Transverse colon (tissue), 4 donors: Measurements from ENCODE around the gene MYO9A. TPM values are rescaled to one million over a fixed set of nuclear protein-coding genes. Genes with fewer than 3 reads are reported as not detected.
"Not testable (repeated sequence)": the region's sequence is repeated elsewhere in the genome, so short reads cannot be mapped to it uniquely, and the experiment has no call there.

Experiments used
- DNase-seq: peaks from one replicate; pipeline ENCODE4 v3.0.0-alpha.2; 2019
- H3K27ac ChIP-seq, 4 donors: fragments of 200-600 bp; sonication (generic); 2 replicates each; pipeline ENCODE4 v1.5.1; 2016 to 2018; ENCODE audit warnings: inconsistent platforms in 4 of 4
- H3K27me3 ChIP-seq: fragments of 200-600 bp; sonication (generic); 2 replicates; pipeline ENCODE4 v1.5.1; 2017; ENCODE audit warnings: inconsistent platforms
- H3K36me3 ChIP-seq, 4 donors: fragments of 200-600 bp; sonication (generic); 2 replicates each; pipeline ENCODE4 v1.5.1; 2017 to 2019; ENCODE audit warnings: inconsistent platforms in 4 of 4
- H3K4me1 ChIP-seq, 4 donors: fragments of 200-600 bp; sonication (generic); 2 replicates each; pipeline ENCODE4 v1.5.1; 2017 to 2020; ENCODE audit warnings: inconsistent platforms in 4 of 4
- H3K4me3 ChIP-seq, 4 donors: fragments of 200-600 bp; sonication (generic); 1 replicate in 1 of 4; 2 replicates in 3 of 4; pipeline versions ENCODE4 v1.5.1 to v1.6.1; 2017 to 2019; ENCODE audit warnings: inconsistent platforms in 4 of 4
- H3K9me3 ChIP-seq, 2 donors: fragments of 200-600 bp; sonication (generic); 2 replicates each; pipeline ENCODE4 v1.5.1; 2017 to 2019; ENCODE audit warnings: inconsistent platforms in 2 of 2
- CTCF ChIP-seq, 5 experiments: fragments of 200-600 bp in 3 of 5; fragments of 450-650 bp in 2 of 5; sonication (generic) in 3 of 5; IDR thresholded peaks; 1 replicate in 2 of 5; 2 replicates in 3 of 5; pipeline ENCODE4 v1.5.1; 2016 to 2017; ENCODE audit warnings: antibody characterized with exemption in 5 of 5, inconsistent platforms in 3 of 5, mild to moderate bottlenecking in 2 of 5, moderate library complexity in 1 of 5
- EP300 ChIP-seq: sonication (generic); formaldehyde crosslinking; IDR thresholded peaks from one replicate; pipeline ENCODE4 v1.6.1; 2017; ENCODE audit warnings: antibody characterized with exemption, low read depth
- POLR2A ChIP-seq: fragments of 450-650 bp; IDR thresholded peaks from one replicate; pipeline ENCODE4 v1.6.1; 2016; ENCODE audit warnings: antibody characterized with exemption, mild to moderate bottlenecking, moderate library complexity
- POLR2AphosphoS5 ChIP-seq, 3 donors: sonication (generic); formaldehyde crosslinking; IDR thresholded peaks; one replicate each; pipeline ENCODE4 v1.6.1; 2016; ENCODE audit warnings: antibody characterized with exemption in 3 of 3
- WGBS, 2 donors: methylation state at CpG; one replicate each; pipeline ENCODE4 v1.1.5; 2018; ENCODE audit warnings: low coverage in 1 of 2; 5-methylcytosine and 5-hydroxymethylcytosine counted together
- in situ Hi-C, 4 donors: fragments of 200-750 bp; cut with MboI; loops; one replicate each; pipeline versions ENCODE4 v1.15.0 to v1.15.1; 2017; ENCODE audit warnings: low sequenced_read_pairs in 3 of 4, low pct_ligation_motif_present in 1 of 4, low pct_unique_long_range_greater_than_20kb in 1 of 4
- intact Hi-C: fragments of 100-400 bp; cut with DNase I; formaldehyde crosslinking; loops from one replicate; pipeline ENCODE4 v1.15.1; 2023; ENCODE audit warnings: low total_unique reads
- total RNA-seq, 4 donors: library from RNA; depleted of rRNA; stranded (reverse); fragments of >200 nt; gene quantifications; one replicate each; pipeline ENCODE4 v1.1.0, GENCODE V29; 2016

MYO9A gene
- total RNA-seq, 4 donors from 2014 or later = 52.4 to 103 (median 74.2) TPM

GRCh38 chr15:71999807-72000206 is 118.1 kb downstream of the MYO9A start:
- WGBS, 2 donors = 60 to 85% methylated on average over 1 of the region's 1 CpG

GRCh38 chr15:71998717-71999116 is 119.2 kb downstream of the MYO9A start:
- H3K36me3 ChIP-seq, H3K4me1 ChIP-seq, H3K27ac ChIP-seq, H3K4me3 ChIP-seq, in situ Hi-C loops, DNase-seq, intact Hi-C loops, H3K27me3 ChIP-seq, H3K9me3 ChIP-seq: not testable (repeated sequence)
- WGBS, 2 donors = 99 to 100% methylated on average over 4 to 5 of the region's 6 CpGs

More at GRCh38 chr15:71999807-72000206, 118.1 kb downstream of the MYO9A start:
- in situ Hi-C loops (no loop called here), intact Hi-C loops (no loop called here)
- Histone ChIP-seq H3K36me3 (peaks cover 0 to 8% (median 4%) of the 10 kb centered on the region in 4 donors), H3K27ac (no peak overlapping the region), H3K9me3 (no peaks in the 10 kb centered on the region), H3K27me3 (no peaks in the 10 kb centered on the region), H3K4me1 (no peaks in the 10 kb centered on the region), H3K4me3 (no peak overlapping the region)
- DNase-seq = no peak
- TF ChIP-seq POLR2A (no peak), EP300 (no peak), CTCF (IDR thresholded peaks at IDR 0.05) (no peak)

- no peak overlapping the region for H3K27ac ChIP-seq
- in situ Hi-C loops = no loop called here
- intact Hi-C loops = no loop called here
- TF ChIP-seq EP300 (no peak), POLR2A (no peak), CTCF (IDR thresholded peaks at IDR 0.05) (no peak), POLR2AphosphoS5 (IDR thresholded peaks at IDR 0.05) (no peak)
- H3K27me3 ChIP-seq = no peaks in the 10 kb centered on the region
- WGBS, 2 donors = 82 to 83% methylated on average over 4 of the region's 4 CpGs
- H3K4me1 ChIP-seq = no peaks in the 10 kb centered on the region
- no peak for DNase-seq
- no peaks in the 10 kb centered on the region for H3K9me3 ChIP-seq
- no peak overlapping the region for H3K4me3 ChIP-seq
- H3K36me3 ChIP-seq = peaks cover 0 to 14% (median 4%) of the 10 kb centered on the region in 4 donors
Measured at GRCh38 chr15:71997691-71998090, 120.3 kb downstream of the MYO9A start.

GRCh38 chr15:71975816-71976150 is 142.2 kb downstream of the MYO9A start:
- H3K4me1 ChIP-seq = no peaks in the 10 kb centered on the region
- H3K27me3 ChIP-seq = no peaks in the 10 kb centered on the region
- intact Hi-C loops (no loop called here), in situ Hi-C loops (no loop called here)
- H3K27ac ChIP-seq = no peak overlapping the region
- WGBS, 2 donors = 80 to 92% methylated on average over 2 to 6 of the region's 6 CpGs
- no peak for TF ChIP-seq EP300
- TF ChIP-seq POLR2A = no peak
- TF ChIP-seq POLR2AphosphoS5 (IDR thresholded peaks at IDR 0.05) = no peak
- TF ChIP-seq CTCF (IDR thresholded peaks at IDR 0.05) = no peak
- no peak overlapping the region for H3K4me3 ChIP-seq
- no peak for DNase-seq
- H3K9me3 ChIP-seq = no peaks in the 10 kb centered on the region
- peaks cover 0 to 11% (median 1%) of the 10 kb centered on the region in 4 donors for H3K36me3 ChIP-seq

GRCh38 chr15:71974211-71974610 is 143.7 kb downstream of the MYO9A start:
- H3K4me1 ChIP-seq = no peaks in the 10 kb centered on the region
- intact Hi-C loops = no loop called here
- 74 to 95% methylated on average over 2 to 3 of the region's 3 CpGs for WGBS, 2 donors
- no peaks in the 10 kb centered on the region for H3K27me3 ChIP-seq
- H3K9me3 ChIP-seq = no peaks in the 10 kb centered on the region
- H3K27ac ChIP-seq = no peak overlapping the region
- peaks cover 0 to 11% (median 1%) of the 10 kb centered on the region in 4 donors for H3K36me3 ChIP-seq
- DNase-seq = no peak
- TF ChIP-seq CTCF (IDR thresholded peaks at IDR 0.05) = no peak
- no peak for TF ChIP-seq POLR2AphosphoS5 (IDR thresholded peaks at IDR 0.05)
- no peak for TF ChIP-seq EP300
- TF ChIP-seq POLR2A = no peak
- H3K4me3 ChIP-seq = no peak overlapping the region
- in situ Hi-C loops = no loop called here
